Upper lobe of right lung (tissue), 1 donor: ENCODE results near the gene FHIT. TPM values are rescaled to one million over a fixed set of nuclear protein-coding genes. Genes with fewer than 3 reads are reported as not detected.
"Not testable (repeated sequence)": the region's sequence is repeated elsewhere in the genome, so short reads cannot be mapped to it uniquely, and the experiment has no call there.

Source experiments
- ATAC-seq: fragments of 200-7000 bp; cut with Tn5 transposase; one replicate; pipeline ENCODE4 v1.9.1; 2020; ENCODE audit warnings: mild to moderate bottlenecking, moderate library complexity
- DNase-seq: peaks from one replicate; pipeline ENCODE4 v3.0.0-alpha.2; 2020
- H3K27ac ChIP-seq: fragments of 200-600 bp; one replicate; pipeline ENCODE4 v1.8.0; 2022
- H3K27me3 ChIP-seq: fragments of 200-600 bp; one replicate; pipeline ENCODE4 v1.8.0; 2022; ENCODE audit warnings: mild to moderate bottlenecking
- H3K36me3 ChIP-seq: fragments of 200-600 bp; one replicate; pipeline ENCODE4 v1.8.0; 2022
- H3K4me1 ChIP-seq: fragments of 200-600 bp; one replicate; pipeline ENCODE4 v1.8.0; 2022
- H3K4me3 ChIP-seq: fragments of 200-600 bp; one replicate; pipeline ENCODE4 v1.8.0; 2022; ENCODE audit warnings: mild to moderate bottlenecking
- H3K9me3 ChIP-seq: fragments of 200-600 bp; one replicate; pipeline ENCODE4 v1.8.0; 2022
- intact Hi-C: fragments of 100-400 bp; cut with DNase I; formaldehyde crosslinking; loops from one replicate; pipeline ENCODE4 v1.11.0; 2022
- total RNA-seq: library from RNA; stranded (reverse); fragmentation: NEBNext Ultra II Directional; extraction: Animal tissue kit (Norgen Biotek cat#: 25700); gene quantifications from one replicate; pipeline ENCODE4 v1.2.1, GENCODE V29; 2021
- TF ChIP-seq, protein P1 (sequence below): fragments of 200-600 bp; IDR thresholded peaks from one replicate; pipeline ENCODE4 v1.8.0; 2022; ENCODE audit warnings: antibody characterized with exemption
- donor health status: DM: no; HTN: yes; CAD: no; lungs with severe emphysema.

FHIT gene
- total RNA-seq, 1 donor from 2014 or later = 9.6 TPM

DNA sequence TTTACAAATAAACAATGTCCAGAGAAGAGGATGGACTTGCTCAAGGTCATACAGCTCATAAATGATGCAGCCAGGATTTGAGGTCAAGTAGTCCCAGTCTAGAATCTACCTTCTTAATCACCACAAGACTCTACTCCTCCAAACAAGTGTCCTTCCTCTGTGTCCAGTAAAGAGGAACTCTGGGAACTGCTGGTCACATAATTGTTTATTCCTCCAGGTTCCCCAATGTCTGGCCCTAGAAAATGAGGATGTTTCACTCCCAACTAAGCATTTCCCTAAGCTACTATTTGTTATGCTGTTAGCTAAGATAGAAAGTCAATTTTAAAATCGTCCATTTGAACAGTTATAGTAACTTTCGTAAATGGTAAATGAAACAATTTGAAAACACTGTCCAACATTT lies 192.4 kb downstream of the FHIT start:
- Histone ChIP-seq H3K27ac (no peak overlapping the region), H3K36me3 (no peaks in the 10 kb centered on the region), H3K27me3 (no peaks in the 10 kb centered on the region), H3K9me3 (no peaks in the 10 kb centered on the region), H3K4me1 (no peaks in the 10 kb centered on the region), H3K4me3 (no peak overlapping the region)
- DNase-seq (no peak), ATAC-seq (peak; percentile 53)
- intact Hi-C loops = no loop called here
- TF ChIP-seq, protein P1, sequence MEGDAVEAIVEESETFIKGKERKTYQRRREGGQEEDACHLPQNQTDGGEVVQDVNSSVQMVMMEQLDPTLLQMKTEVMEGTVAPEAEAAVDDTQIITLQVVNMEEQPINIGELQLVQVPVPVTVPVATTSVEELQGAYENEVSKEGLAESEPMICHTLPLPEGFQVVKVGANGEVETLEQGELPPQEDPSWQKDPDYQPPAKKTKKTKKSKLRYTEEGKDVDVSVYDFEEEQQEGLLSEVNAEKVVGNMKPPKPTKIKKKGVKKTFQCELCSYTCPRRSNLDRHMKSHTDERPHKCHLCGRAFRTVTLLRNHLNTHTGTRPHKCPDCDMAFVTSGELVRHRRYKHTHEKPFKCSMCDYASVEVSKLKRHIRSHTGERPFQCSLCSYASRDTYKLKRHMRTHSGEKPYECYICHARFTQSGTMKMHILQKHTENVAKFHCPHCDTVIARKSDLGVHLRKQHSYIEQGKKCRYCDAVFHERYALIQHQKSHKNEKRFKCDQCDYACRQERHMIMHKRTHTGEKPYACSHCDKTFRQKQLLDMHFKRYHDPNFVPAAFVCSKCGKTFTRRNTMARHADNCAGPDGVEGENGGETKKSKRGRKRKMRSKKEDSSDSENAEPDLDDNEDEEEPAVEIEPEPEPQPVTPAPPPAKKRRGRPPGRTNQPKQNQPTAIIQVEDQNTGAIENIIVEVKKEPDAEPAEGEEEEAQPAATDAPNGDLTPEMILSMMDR = no peak

DNA sequence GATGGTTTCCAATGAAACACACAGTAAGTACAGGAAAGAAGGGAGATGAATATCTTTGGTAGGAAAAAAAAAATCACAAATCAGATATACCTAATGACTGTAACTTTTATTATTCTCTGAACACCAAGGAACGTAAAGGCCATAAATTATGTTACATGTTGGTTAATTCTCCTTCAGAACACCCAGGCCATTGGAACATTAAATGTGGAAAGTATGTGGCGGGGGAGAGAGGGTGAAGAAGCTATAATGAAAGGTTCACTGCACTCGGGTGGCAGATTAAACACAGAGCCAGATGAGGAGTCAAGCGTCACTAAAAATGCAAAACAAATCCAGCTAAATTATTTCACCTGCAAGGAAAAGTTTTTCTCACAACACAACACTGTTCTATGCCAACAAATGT lies 193.8 kb downstream of the FHIT start:
- H3K9me3 ChIP-seq = no peaks in the 10 kb centered on the region
- no peak for DNase-seq
- TF ChIP-seq, protein P1 = no peak
- H3K4me1 ChIP-seq = no peaks in the 10 kb centered on the region
- H3K27me3 ChIP-seq = no peaks in the 10 kb centered on the region
- intact Hi-C loops = no loop called here
- no peaks in the 10 kb centered on the region for H3K36me3 ChIP-seq
- no peak overlapping the region for H3K27ac ChIP-seq
- no peak overlapping the region for H3K4me3 ChIP-seq
- no peak for ATAC-seq

DNA sequence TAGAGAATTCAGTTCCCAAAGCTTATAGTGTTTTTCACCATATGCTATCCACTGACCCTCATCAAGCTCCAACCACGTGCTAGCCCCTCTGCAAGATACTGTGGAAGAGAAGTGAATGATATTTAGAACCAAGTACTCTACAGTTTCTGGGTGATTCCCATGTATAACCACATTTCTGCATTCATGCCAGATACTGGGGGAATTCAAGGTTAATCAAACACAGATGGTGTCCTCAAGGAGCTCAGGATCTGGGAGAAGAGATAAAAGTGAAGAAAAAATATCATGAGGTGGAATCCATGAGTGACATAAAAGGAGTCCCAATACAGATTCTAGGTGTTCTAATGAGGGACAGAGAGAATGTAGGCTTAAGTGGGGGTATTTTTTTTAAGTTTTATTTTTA lies 195.8 kb downstream of the FHIT start:
- H3K36me3 ChIP-seq = no peaks in the 10 kb centered on the region

DNA sequence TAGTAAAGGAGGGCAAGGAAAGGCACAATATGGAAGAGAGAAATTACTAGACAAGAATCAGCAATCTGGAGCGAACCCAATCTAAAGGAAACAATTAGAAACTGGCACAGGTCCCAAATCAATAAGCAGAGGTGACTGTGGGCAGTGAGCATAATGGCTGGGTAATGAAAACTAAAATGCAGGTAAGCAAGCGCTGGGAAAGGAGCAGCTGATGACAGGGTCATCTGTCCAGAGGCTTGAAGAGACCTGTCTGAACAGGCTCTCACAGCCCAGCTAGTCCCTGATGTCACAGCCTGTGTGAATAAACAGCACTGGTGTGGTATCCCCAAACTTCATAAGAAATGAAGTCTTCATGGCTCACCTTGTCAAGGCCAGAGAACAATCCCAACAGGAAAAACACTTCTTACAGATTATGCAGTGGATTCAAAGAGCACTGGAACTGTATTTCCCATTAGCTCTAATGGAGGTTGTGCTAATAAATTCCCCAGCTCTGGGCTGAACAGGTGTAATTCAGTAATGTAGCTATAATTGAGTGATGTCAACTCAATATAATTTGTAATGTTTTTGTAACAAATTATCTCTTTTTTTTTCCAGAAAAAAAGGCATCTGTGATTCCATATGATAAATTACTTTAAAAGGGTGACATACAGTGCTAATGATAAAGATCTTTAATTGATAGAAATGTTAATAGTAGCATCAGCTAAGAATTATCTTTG lies 197.3 kb downstream of the FHIT start:
- Histone ChIP-seq H3K27ac (no peak overlapping the region), H3K9me3 (no peaks in the 10 kb centered on the region)

More for the DNA sequence above, 195.8 kb downstream of the FHIT start:
- Histone ChIP-seq H3K9me3 (no peaks in the 10 kb centered on the region), H3K4me3 (no peak overlapping the region), H3K27me3 (no peaks in the 10 kb centered on the region), H3K27ac (no peak overlapping the region), H3K4me1 (no peaks in the 10 kb centered on the region)
- ATAC-seq = no peak
- TF ChIP-seq, protein P1 = no peak
- no peak for DNase-seq
- intact Hi-C loops = no loop called here

DNA sequence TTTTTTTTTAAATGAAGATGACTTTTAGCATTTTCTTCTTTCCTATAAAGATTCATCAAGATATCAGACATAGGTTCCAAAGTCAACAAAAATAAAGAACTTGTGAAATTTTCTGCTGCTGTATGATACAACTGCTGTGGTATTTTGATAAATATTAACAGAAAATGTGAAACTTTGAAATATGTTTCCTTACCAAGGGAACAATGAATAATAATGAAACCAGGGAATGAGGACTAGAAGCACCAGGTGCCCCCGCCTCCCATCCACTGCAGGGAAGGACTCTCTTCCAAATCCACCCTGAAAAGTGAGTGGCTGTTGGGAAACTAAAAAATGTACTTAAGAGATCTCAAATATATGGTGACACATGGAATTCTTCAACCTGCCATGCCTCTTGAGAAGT lies 198.4 kb downstream of the FHIT start:
- TF ChIP-seq, protein P1 = no peak
- Histone ChIP-seq H3K27me3 (no peaks in the 10 kb centered on the region), H3K27ac (no peak overlapping the region), H3K36me3 (no peaks in the 10 kb centered on the region), H3K4me1 (no peaks in the 10 kb centered on the region), H3K4me3 (no peak overlapping the region), H3K9me3 (no peaks in the 10 kb centered on the region)
- no peak for DNase-seq
- intact Hi-C loops = no loop called here
- no peak for ATAC-seq

More for the DNA sequence above, 197.3 kb downstream of the FHIT start:
- H3K27me3 ChIP-seq = no peaks in the 10 kb centered on the region
- H3K36me3 ChIP-seq = no peaks in the 10 kb centered on the region
- H3K4me1 ChIP-seq = no peaks in the 10 kb centered on the region
- ATAC-seq = no peak
- H3K4me3 ChIP-seq = no peak overlapping the region
- intact Hi-C loops = no loop called here
- no peak for DNase-seq
- TF ChIP-seq, protein P1 = no peak

DNA sequence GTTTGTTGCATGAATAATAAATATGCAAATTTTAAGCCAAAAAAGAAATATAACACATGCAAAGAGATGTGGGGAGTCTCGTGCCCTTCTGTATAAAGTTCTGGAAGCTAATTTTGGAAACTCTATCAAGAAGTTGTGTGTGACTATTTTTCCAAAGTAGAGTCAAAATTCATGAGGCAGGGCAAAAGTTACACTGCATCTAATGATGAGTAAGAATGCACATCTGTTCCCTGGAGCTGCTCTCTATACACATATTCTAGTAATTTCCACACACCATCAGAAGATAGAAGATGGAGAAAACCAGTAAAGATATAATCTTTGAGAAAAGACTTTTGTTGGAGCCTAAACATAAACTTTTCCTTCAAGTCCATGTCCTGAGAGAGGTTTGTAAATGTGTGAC lies 199.6 kb downstream of the FHIT start:
- no peaks in the 10 kb centered on the region for H3K4me1 ChIP-seq
- H3K9me3 ChIP-seq = no peaks in the 10 kb centered on the region
- no peak overlapping the region for H3K4me3 ChIP-seq
- H3K27me3 ChIP-seq = no peaks in the 10 kb centered on the region
- no peaks in the 10 kb centered on the region for H3K36me3 ChIP-seq
- TF ChIP-seq, protein P1 = no peak
- DNase-seq (no peak), ATAC-seq (no peak)
- intact Hi-C loops = no loop called here
- H3K27ac ChIP-seq = no peak overlapping the region

DNA sequence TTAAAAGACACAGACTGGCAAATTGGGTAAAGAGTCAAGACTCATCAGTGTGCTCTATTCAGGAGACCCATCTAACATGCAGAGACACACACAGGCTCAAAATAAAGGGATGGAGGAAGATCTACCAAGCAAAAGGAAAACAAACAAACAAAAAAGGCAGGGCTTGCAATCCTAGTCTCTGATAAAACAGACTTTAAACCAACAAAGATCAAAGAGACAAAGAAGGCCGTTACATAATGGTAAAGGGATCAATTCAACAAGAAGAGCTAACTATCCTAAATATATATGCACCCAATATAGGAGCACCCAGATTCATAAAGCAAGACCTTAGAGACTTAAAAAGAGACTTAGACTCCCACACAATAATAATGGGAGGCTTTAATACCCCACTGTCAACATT lies 206.1 kb downstream of the FHIT start:
- H3K27ac ChIP-seq, H3K4me3 ChIP-seq, DNase-seq, intact Hi-C loops, H3K27me3 ChIP-seq, H3K4me1 ChIP-seq, ATAC-seq, H3K9me3 ChIP-seq, H3K36me3 ChIP-seq: not testable (repeated sequence)
